ENCODE measurements around the gene KRT80.

The KRT80 gene

GRCh38 chr12:52155048-52155868, 36.6 kb downstream of the KRT80 start:
- no peak for DNase-seq (ENCODE audit: low read depth)

GRCh38 chr12:52152905-52153317, 38.9 kb downstream of the KRT80 start:
- no peak for DNase-seq (ENCODE audit: low read depth)

- peak; percentile 53 for DNase-seq (ENCODE audit: low read depth)
Measured at GRCh38 chr12:52151837-52152783, 39.7 kb downstream of the KRT80 start.

- no peak for DNase-seq (ENCODE audit: low read depth)
Measured at GRCh38 chr12:52151153-52151836, 40.5 kb downstream of the KRT80 start.

- DNase-seq (ENCODE audit: low read depth): no peak
Measured at GRCh38 chr12:52149651-52150241, 42.1 kb downstream of the KRT80 start.

GRCh38 chr12:52149182-52149641, 42.6 kb downstream of the KRT80 start:
- DNase-seq (ENCODE audit: low read depth): no peak

GRCh38 chr12:52148464-52149181, 43.2 kb downstream of the KRT80 start:
- no peak for DNase-seq (ENCODE audit: low read depth)

- no peak for DNase-seq (ENCODE audit: low read depth)
Measured at GRCh38 chr12:52147964-52148463, 43.8 kb downstream of the KRT80 start.

GRCh38 chr12:52147367-52147963, 44.3 kb downstream of the KRT80 start:
- DNase-seq (ENCODE audit: low read depth): no peak

GRCh38 chr12:52146822-52147366, 44.9 kb downstream of the KRT80 start:
- DNase-seq (ENCODE audit: low read depth): no peak

GRCh38 chr12:52146089-52146821, 45.6 kb downstream of the KRT80 start:
- no peak for DNase-seq (ENCODE audit: low read depth)

GRCh38 chr12:52145228-52146088, 46.4 kb downstream of the KRT80 start:
- no peak for DNase-seq (ENCODE audit: low read depth)

- no peak for DNase-seq (ENCODE audit: low read depth)
Measured at GRCh38 chr12:52144512-52145227, 47.1 kb downstream of the KRT80 start.

GRCh38 chr12:52142431-52142830, 49.4 kb downstream of the KRT80 start:
- DNase-seq (ENCODE audit: low read depth): no peak

- no peak for DNase-seq (ENCODE audit: low read depth)
Measured at GRCh38 chr12:52141875-52142274, 49.9 kb downstream of the KRT80 start.

GRCh38 chr12:52141306-52141705, 50.5 kb downstream of the KRT80 start:
- no peak for DNase-seq (ENCODE audit: low read depth)

- no peak for DNase-seq (ENCODE audit: low read depth)
Measured at GRCh38 chr12:52139579-52140062, 52.2 kb downstream of the KRT80 start.

GRCh38 chr12:52139147-52139546, 52.7 kb downstream of the KRT80 start:
- no peak for DNase-seq (ENCODE audit: low read depth)

Data from stimulated activated CD8-positive, alpha-beta memory T cell treated with anti-CD3 and anti-CD28 coated beads, Interleukin-4, amount 100 ng/mL, for 24 hours (primary cell).